Mesenchymal stem cell (in vitro differentiated cells and primary cell): ENCODE data around the gene IDH3A.

Source experiments
- DNase-seq: peaks from one replicate; pipeline ENCODE4 v3.0.0-alpha.2; 2013
- H2AFZ ChIP-seq: one replicate; pipeline ENCODE4 v1.6.1; 2013; ENCODE audit warnings: low read depth, mild to moderate bottlenecking, control low read depth, inconsistent platforms, low read length, moderate library complexity
- H2AK5ac ChIP-seq: 2 replicates; pipeline ENCODE4 v1.6.1; 2013; ENCODE audit warnings: low read length, moderate library complexity, mild to moderate bottlenecking, inconsistent platforms; ENCODE audit not compliant: severe bottlenecking
- H2BK120ac ChIP-seq: one replicate; pipeline ENCODE4 v1.6.1; 2013; ENCODE audit warnings: low read depth, mild to moderate bottlenecking, inconsistent platforms, low read length, moderate library complexity
- H2BK12ac ChIP-seq, 2 experiments: one replicate each; pipeline ENCODE4 v1.6.1; 2013; ENCODE audit warnings: inconsistent platforms in 2 of 2, low read length in 2 of 2, mild to moderate bottlenecking in 2 of 2, moderate library complexity in 2 of 2, control low read depth in 1 of 2
- H2BK15ac ChIP-seq: one replicate; pipeline ENCODE4 v1.6.1; 2013; ENCODE audit warnings: mild to moderate bottlenecking, low read depth, inconsistent platforms; ENCODE audit not compliant: poor library complexity, severe bottlenecking
- H2BK5ac ChIP-seq: 2 replicates; pipeline ENCODE4 v1.6.1; 2013; ENCODE audit warnings: low read depth, mild to moderate bottlenecking, low read length, control low read depth, inconsistent platforms; ENCODE audit not compliant: poor library complexity, severe bottlenecking
- H3K14ac ChIP-seq, 2 experiments: one replicate each; pipeline ENCODE4 v1.6.1; 2013; ENCODE audit warnings: inconsistent platforms in 2 of 2, low read length in 2 of 2, control low read depth in 1 of 2, mild to moderate bottlenecking in 1 of 2, moderate library complexity in 1 of 2
- H3K18ac ChIP-seq, 2 experiments: one replicate each; pipeline ENCODE4 v1.6.1; 2013; ENCODE audit warnings: inconsistent platforms in 2 of 2, low read length in 2 of 2, control low read depth in 1 of 2, low read depth in 1 of 2, mild to moderate bottlenecking in 1 of 2
- H3K23ac ChIP-seq, 2 experiments: one replicate each; pipeline ENCODE4 v1.6.1; 2013; ENCODE audit warnings: inconsistent platforms in 2 of 2, low read length in 2 of 2, mild to moderate bottlenecking in 2 of 2, moderate library complexity in 2 of 2, control low read depth in 1 of 2
- H3K27ac ChIP-seq: 2 replicates; pipeline ENCODE4 v1.5.1; 2013; ENCODE audit warnings: mild to moderate bottlenecking, moderate library complexity, low read length, control low read depth, inconsistent platforms; ENCODE audit not compliant: poor library complexity, severe bottlenecking
- H3K27me3 ChIP-seq, 2 experiments: 2 replicates each; pipeline versions ENCODE4 v1.6.1 to v1.7.0; 2013; ENCODE audit warnings: low read length in 2 of 2, mild to moderate bottlenecking in 2 of 2, moderate library complexity in 2 of 2, control low read depth in 1 of 2, inconsistent platforms in 1 of 2; ENCODE audit not compliant: control insufficient read depth in 1 of 2, insufficient read depth in 1 of 2
- H3K36me3 ChIP-seq, 2 experiments: 2 replicates each; pipeline versions ENCODE4 v1.6.1 to v1.7.0; 2013; ENCODE audit warnings: low read length in 2 of 2, control low read depth in 1 of 2, inconsistent platforms in 1 of 2, low read depth in 1 of 2, mild to moderate bottlenecking in 1 of 2; ENCODE audit not compliant: insufficient read depth in 2 of 2, control insufficient read depth in 1 of 2
- H3K4ac ChIP-seq, 2 experiments: one replicate each; pipeline ENCODE4 v1.6.1; 2013; ENCODE audit warnings: inconsistent platforms in 2 of 2, low read length in 2 of 2, mild to moderate bottlenecking in 2 of 2, moderate library complexity in 2 of 2, control low read depth in 1 of 2, low read depth in 1 of 2
- H3K4me1 ChIP-seq: 2 replicates; pipeline ENCODE4 v1.6.1; 2013; ENCODE audit warnings: low read depth, low read length, control low read depth; ENCODE audit not compliant: control insufficient read depth, insufficient read depth
- H3K4me2 ChIP-seq: 2 replicates; pipeline ENCODE4 v1.6.1; 2013; ENCODE audit warnings: low read length, mild to moderate bottlenecking, inconsistent platforms; ENCODE audit not compliant: poor library complexity, severe bottlenecking
- H3K4me3 ChIP-seq, 2 experiments: 2 replicates each; pipeline versions ENCODE4 v1.5.1 to v1.7.0; 2013; ENCODE audit warnings: low read length in 2 of 2, mild to moderate bottlenecking in 2 of 2, control low read depth in 1 of 2, low read depth in 1 of 2; ENCODE audit not compliant: insufficient read depth in 1 of 2
- H3K79me1 ChIP-seq: replicated peaks from 2 replicates; pipeline ENCODE4 v1.6.1; 2013; ENCODE audit warnings: mild to moderate bottlenecking, control low read depth, low read length, inconsistent platforms; ENCODE audit not compliant: poor library complexity, severe bottlenecking
- H3K9ac ChIP-seq: 2 replicates; pipeline ENCODE4 v1.7.0; 2013; ENCODE audit warnings: mild to moderate bottlenecking, low read length, moderate library complexity
- H3K9me3 ChIP-seq: 2 replicates; pipeline ENCODE4 v1.7.0; 2013; ENCODE audit warnings: mild to moderate bottlenecking, low read length; ENCODE audit not compliant: control insufficient read depth
- H4K8ac ChIP-seq: one replicate; pipeline ENCODE4 v1.6.1; 2013; ENCODE audit warnings: inconsistent platforms, mild to moderate bottlenecking, low read length, moderate library complexity
- H4K91ac ChIP-seq: one replicate; pipeline ENCODE4 v1.6.1; 2013; ENCODE audit warnings: mild to moderate bottlenecking, low read length, inconsistent platforms
- WGBS: methylation state at CpG from one replicate; pipeline ENCODE4 v1.1.7; 2013; ENCODE audit warnings: mixed read lengths; 5-methylcytosine and 5-hydroxymethylcytosine counted together

The IDH3A gene

DNA sequence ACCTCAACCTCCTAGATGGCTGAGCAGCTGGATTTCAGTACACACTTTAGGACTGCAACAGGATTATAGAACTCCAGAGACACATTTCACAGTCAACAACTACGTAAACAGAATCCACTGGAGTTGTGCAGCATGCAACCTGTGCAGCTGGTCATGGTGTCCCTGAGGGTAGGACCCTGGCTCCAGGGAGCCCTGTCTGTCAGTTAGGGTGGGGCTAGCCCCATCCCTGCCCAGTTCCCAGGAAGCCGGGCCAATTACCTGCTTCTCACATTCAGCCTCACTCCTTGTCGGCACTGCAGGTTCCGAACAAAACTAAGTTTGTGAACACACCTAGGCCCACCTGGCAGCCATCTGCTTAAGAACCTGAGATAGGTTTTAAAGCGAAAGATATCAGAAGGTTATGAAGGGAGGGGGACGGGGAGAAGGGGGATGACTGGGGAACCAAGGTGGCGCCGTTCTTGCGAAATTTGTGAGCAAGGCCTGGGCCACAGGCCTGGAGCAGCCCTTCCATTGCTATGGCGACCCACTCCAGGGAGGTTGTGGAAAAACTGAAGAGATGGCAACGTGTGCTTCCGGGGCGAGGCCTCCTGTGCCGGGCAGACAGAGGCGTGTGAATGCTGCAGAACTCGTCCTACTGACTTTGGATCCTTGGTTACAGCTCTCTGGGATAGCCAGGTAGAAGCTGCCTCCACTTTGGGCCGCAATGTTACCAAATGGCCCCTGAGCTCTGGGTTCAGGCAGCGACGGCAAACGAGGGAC lies 59.9 kb downstream of the IDH3A start:
- no peak overlapping the region for H2BK12ac ChIP-seq
- H4K8ac ChIP-seq: no peak overlapping the region
- no peak overlapping the region for H2AK5ac ChIP-seq
- H4K91ac ChIP-seq: no peak overlapping the region
- H3K4me1 ChIP-seq: peaks cover 56% of the 10 kb centered on the region
- no peak overlapping the region for H3K23ac ChIP-seq
- no peaks in the 10 kb centered on the region for H3K9me3 ChIP-seq
- H3K27me3 ChIP-seq: peaks cover 0 to 30% of the 10 kb centered on the region in 2 experiments
- DNase-seq: no peak
- no peak overlapping the region for H2BK120ac ChIP-seq
- H2BK15ac ChIP-seq: no peak overlapping the region
- no peak overlapping the region for H2BK5ac ChIP-seq
- no peaks in the 10 kb centered on the region for H3K36me3 ChIP-seq
- no peak overlapping the region for H3K18ac ChIP-seq
- H3K4ac ChIP-seq: no peak overlapping the region
- no peak overlapping the region for H3K4me3 ChIP-seq
- no peak overlapping the region for H3K14ac ChIP-seq
- no peak overlapping the region for H2AFZ ChIP-seq
- no peaks in the 10 kb centered on the region for H3K79me1 ChIP-seq
- no peak overlapping the region for H3K4me2 ChIP-seq
- no peak overlapping the region for H3K9ac ChIP-seq
- 91% methylated on average over 20 of the region's 20 CpGs for WGBS
- no peak overlapping the region for H3K27ac ChIP-seq

DNA sequence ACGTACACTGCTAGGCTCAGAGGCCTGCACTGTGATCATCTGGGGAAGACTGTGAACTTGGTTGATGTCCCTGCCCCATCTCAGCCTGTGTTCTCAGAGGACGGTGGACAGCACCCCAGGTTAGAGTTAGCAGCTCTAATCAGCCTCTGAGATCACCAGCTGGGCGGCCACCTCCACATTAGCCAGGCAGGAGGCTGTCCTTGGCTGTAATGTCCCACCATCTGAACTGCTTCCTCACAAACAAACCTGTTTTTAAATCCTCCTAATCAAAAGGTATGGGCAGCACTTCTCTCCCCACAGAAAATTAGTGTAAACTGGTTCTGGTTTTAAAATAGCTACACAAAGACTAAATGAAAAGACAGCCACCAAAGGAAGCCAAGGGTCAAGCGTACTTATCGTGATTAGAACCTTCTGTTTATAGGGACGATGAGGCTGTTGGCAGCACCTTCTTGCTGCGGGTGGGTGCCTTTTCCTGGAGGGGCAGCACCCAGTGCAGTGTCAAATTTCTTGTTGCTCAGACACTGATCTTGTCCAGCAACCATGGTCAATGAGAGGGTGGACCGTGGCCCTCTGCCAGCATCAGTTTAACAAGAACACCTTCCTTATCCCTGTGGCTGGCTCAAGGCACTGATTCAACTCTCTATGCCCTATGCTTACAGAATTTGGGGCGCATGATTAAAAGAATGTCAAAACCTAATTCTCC lies 60.6 kb downstream of the IDH3A start:
- no peaks in the 10 kb centered on the region for H3K36me3 ChIP-seq
- no peak overlapping the region for H3K4ac ChIP-seq
- H2BK12ac ChIP-seq: no peak overlapping the region
- no peak overlapping the region for H2BK5ac ChIP-seq
- no peak overlapping the region for H2AFZ ChIP-seq
- no peak overlapping the region for H3K18ac ChIP-seq
- no peak overlapping the region for H3K4me2 ChIP-seq
- no peak overlapping the region for H2BK15ac ChIP-seq
- no peaks in the 10 kb centered on the region for H3K79me1 ChIP-seq
- WGBS: 74% methylated on average over 9 of the region's 9 CpGs
- H3K27ac ChIP-seq: no peak overlapping the region
- H3K9ac ChIP-seq: no peak overlapping the region
- no peak overlapping the region for H3K23ac ChIP-seq
- no peak overlapping the region for H4K91ac ChIP-seq
- no peak overlapping the region for H3K14ac ChIP-seq
- no peak overlapping the region for H4K8ac ChIP-seq
- H3K4me3 ChIP-seq: no peak overlapping the region
- no peaks in the 10 kb centered on the region for H3K9me3 ChIP-seq
- no peak for DNase-seq
- peaks cover 0 to 23% of the 10 kb centered on the region in 2 experiments for H3K27me3 ChIP-seq
- peaks cover 54% of the 10 kb centered on the region for H3K4me1 ChIP-seq
- no peak overlapping the region for H2AK5ac ChIP-seq
- H2BK120ac ChIP-seq: no peak overlapping the region

GRCh38 chr15:78210349-78210717 lies 61.2 kb downstream of the IDH3A start:
- Histone ChIP-seq H3K4me3 (no peak overlapping the region), H3K27ac (no peak overlapping the region), H3K9me3 (no peaks in the 10 kb centered on the region), H3K9ac (no peak overlapping the region), H2BK15ac (no peak overlapping the region), H3K4me2 (no peak overlapping the region), H3K4ac (no peak overlapping the region), H2BK120ac (no peak overlapping the region), H3K14ac (no peak overlapping the region), H3K79me1 (no peaks in the 10 kb centered on the region), H2BK12ac (no peak overlapping the region), H2BK5ac (no peak overlapping the region), H3K4me1 (peaks cover 49% of the 10 kb centered on the region), H4K8ac (no peak overlapping the region), H2AFZ (no peak overlapping the region), H2AK5ac (no peak overlapping the region), H3K36me3 (no peaks in the 10 kb centered on the region), H3K27me3 (peaks cover 0 to 20% of the 10 kb centered on the region in 2 experiments), H3K23ac (no peak overlapping the region), H4K91ac (no peak overlapping the region), H3K18ac (no peak overlapping the region)
- WGBS: 42% methylated on average over 2 of the region's 5 CpGs
- DNase-seq: peak; percentile 25

DNA sequence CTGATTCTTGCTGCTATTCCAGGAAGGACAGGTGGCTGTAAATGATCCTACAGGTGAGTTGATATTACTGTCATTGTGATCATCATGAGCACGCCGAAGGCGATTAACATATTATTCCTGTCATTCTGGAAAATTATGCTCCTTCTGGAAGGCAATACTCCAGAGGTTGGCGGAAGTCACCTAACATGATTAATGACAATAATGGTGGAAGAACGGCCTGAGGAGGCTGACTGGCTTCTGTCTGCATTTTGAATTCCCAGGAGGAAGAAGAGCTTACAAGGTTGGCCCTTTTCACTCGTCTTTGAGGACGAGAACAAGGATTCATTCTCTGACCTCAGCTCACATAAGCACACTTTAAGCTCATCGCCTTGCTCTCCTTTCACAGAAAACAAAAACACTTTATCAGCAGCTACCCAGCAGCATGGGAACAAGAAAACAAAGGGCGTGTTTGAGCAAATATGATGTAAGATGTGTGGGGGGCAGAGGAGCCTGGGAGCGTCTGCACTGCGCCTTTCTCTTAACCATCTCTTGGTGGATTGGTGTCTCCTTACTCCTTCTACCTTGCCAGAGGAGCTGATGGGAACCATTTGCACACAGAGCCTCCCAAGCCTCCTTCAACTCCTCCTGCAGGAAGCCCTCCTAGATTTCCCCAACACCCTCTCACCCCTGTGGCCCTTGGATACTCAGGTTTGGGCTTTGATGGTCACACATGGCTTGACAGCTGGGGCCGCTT lies 62.2 kb downstream of the IDH3A start:
- H3K4ac ChIP-seq: no peak overlapping the region
- no peaks in the 10 kb centered on the region for H3K36me3 ChIP-seq
- H3K27me3 ChIP-seq: peaks cover 0 to 10% of the 10 kb centered on the region in 2 experiments
- H3K27ac ChIP-seq: no peak overlapping the region
- H3K4me2 ChIP-seq: no peak overlapping the region
- no peak overlapping the region for H2BK15ac ChIP-seq
- H4K8ac ChIP-seq: no peak overlapping the region
- H3K4me1 ChIP-seq: peaks cover 41% of the 10 kb centered on the region
- H3K9me3 ChIP-seq: no peaks in the 10 kb centered on the region
- no peak overlapping the region for H2AFZ ChIP-seq
- no peak overlapping the region for H2AK5ac ChIP-seq
- no peak overlapping the region for H4K91ac ChIP-seq
- H3K9ac ChIP-seq: no peak overlapping the region
- H3K79me1 ChIP-seq: no peaks in the 10 kb centered on the region
- no peak overlapping the region for H3K23ac ChIP-seq
- H2BK12ac ChIP-seq: peak overlapping the region in 1 of 2 experiments; percentile 7
- H3K4me3 ChIP-seq: no peak overlapping the region
- no peak for DNase-seq
- 84% methylated on average over 10 of the region's 12 CpGs for WGBS
- H2BK5ac ChIP-seq: no peak overlapping the region
- no peak overlapping the region for H3K14ac ChIP-seq
- H2BK120ac ChIP-seq: no peak overlapping the region
- peak overlapping the region in 1 of 2 experiments; percentile 4 for H3K18ac ChIP-seq
